Measurements from ENCODE around the gene OR2T35.

Gene OR2T35

GRCh38 chr1:248625971-248626370 is 19.1 kb downstream of the OR2T35 start:
- no peak for DNase-seq (ENCODE audit: low read depth)

DNA sequence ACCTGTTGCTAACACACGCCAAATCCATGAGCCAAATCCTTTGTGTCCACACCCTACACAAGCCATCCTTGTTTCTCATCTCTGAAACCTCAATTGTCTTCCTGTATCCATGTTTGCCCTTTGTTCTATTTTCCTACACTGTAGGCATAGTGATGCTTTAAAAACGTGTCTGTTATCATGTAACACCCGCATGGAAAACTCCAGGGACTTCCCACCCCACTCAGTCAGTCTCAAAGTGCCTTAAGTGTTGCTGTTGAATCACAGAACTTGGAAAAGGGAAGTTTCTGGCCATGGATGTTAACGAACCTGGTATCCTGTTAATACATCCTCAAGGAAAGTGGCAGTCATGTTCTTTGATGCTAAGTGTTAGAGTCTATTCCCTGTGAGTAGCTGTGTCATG is 19.9 kb downstream of the OR2T35 start:
- DNase-seq (ENCODE audit: low read depth): no peak

- DNase-seq (ENCODE audit: low read depth): peak; percentile 9
Observed at GRCh38 chr1:248622570-248623001, 22.5 kb downstream of the OR2T35 start.

- DNase-seq (ENCODE audit: low read depth): no peak
Observed at GRCh38 chr1:248621770-248622169, 23.3 kb downstream of the OR2T35 start.

DNA sequence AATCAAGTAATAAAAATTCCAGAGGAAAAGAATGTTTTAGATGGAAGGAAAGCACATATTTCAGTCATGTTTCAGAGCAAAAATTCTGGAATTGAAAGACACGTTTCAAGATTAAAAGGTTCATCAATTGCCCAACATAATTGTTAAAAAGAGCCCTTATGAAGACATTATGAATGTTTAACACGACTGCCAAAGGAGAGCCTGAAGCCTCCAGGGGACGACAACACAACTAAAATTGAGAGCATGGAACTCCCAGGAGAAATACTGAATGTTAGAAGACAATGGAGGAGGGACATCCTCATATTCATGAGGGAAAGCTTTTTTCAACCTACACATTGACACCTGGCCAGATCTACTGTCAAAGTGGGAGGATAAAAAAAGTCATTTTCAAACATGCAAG is 26.2 kb downstream of the OR2T35 start:
- DNase-seq (ENCODE audit: low read depth): peak; percentile 35

DNA sequence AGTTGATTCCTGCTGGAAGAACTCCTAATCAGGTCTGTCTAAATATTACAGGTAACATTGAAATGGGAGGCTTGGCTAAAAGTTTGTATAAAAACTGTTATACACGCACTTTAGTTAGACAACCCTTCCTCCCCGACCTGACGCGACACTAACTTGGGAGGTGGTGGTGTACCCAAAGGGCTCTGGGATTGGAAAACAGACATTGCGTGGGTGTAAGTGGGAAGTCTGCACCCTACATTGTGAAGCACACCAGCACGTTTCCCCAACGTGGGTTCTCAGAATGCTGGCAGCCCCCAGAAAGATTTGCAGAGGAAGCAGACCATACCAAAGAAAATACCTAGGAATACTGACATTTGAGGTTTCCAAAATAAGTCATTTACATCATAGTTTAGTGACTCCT is 27.0 kb downstream of the OR2T35 start:
- DNase-seq (ENCODE audit: low read depth): no peak

DNA sequence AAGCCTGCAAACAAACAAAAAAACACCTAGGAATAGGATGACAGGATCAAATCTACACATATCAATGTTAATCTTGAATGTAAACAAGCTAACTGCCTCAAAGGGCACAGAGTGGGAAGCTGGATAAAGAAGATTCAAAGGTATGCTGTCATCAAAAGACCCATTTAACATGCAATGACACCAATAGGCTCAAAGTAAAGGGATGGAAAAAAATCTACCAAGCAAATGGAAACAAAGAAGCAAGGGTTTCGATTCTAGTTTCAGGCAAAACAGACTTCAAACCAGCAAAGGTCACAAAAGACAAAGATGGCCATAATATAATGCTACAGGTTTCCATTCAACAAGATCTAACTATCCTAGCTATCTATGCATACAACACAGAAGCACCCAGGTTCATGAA is 31.3 kb downstream of the OR2T35 start:
- DNase-seq (ENCODE audit: low read depth): no peak

DNA sequence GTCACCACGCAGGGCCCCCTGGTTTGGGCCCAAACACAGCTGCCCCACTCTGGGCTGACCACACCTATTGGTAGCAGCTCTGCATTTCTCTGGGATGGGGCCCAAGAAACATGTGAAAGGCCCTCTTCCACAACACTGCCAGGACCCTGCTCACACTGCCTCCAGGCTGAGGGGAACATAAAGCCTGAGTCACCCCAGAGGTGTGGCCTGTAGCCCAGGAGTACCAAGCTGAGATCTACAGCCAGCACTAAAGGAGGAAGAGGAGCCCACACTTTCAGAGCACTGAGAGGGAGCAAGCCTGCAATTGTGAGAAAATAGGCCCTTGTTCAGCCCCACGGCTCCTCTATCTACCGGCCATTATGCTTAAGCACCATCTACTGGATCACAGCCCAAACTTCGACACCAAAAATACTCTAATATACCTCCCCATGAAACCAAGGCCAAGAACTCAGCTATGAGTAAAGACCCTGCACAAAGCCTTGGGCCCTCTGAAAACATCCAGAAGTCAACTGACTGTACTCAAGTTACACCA is 33.1 kb downstream of the OR2T35 start:
- DNase-seq (ENCODE audit: low read depth): no peak

GRCh38 chr1:248610301-248610700 is 34.8 kb downstream of the OR2T35 start:
- no peak for DNase-seq (ENCODE audit: low read depth)

- no peak for DNase-seq (ENCODE audit: low read depth)
Observed at GRCh38 chr1:248599396-248599795, 45.7 kb downstream of the OR2T35 start.

DNA sequence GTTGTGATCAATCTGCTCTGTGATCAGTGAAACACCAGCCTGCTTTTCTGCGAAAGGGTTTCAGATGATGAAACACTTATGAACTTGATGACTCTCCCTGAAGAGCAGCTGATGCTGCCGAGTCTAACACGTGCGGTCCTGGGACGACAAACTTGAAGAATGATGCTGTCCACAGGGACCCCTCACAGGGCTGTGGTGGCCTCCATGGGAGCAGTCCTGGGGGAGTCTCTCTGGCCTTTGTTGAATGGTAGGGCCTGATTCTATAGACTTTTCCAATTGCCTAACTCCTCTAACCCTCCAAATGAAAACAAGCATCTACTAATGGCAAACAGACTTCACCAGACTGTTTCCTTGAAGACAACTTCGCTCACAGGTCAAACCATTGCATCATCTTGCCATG is 47.5 kb downstream of the OR2T35 start, which contains the start of gene OR2T10:
TSS of gene OR2T10 (minus strand) at position 112 of the 400 bp plus-strand sequence. CDS start 3,932 bp downstream, outside the sequence.
- no peak for DNase-seq (ENCODE audit: low read depth)

DNA sequence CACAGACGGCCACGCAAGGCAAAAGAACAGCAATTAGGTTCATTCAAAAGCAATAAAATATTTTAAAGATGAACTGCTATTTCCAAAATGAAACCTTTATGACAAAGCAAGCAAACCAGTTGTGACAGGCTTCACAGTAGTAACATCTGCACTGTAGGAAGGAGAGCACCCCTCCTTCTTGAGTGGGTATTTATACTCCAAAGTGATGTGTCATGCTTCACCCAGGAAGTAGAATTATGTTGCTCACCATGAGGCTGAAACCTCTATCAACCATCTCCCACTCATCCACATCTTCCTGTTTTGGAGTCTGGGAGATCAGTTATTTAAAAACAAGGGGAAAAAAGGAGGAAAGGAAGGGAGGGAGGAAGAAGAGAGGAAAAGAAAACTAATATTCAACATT is 48.5 kb downstream of the OR2T35 start:
- DNase-seq (ENCODE audit: low read depth): no peak

DNA sequence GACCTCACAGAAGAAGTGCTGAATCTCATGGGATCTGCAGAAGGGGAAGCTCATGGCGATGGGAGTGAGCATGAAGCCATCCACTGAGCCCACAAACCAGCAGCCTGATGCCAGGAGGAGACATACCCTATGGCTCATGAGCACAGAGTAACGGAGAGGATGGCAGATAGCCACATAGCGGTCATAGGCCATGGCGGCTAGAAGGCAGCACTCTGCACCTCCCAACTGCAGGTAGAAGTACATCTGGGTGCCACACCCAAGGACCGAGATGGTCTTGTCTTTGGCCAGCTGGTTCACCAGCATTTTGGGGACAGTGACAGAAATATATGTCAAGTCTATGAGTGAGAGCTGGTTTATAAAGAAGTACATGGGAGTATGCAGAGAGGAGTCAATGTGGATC is 51.9 kb downstream of the OR2T35 start:
- no peak for DNase-seq (ENCODE audit: low read depth)

GRCh38 chr1:248592655-248593054 is 52.4 kb downstream of the OR2T35 start:
- no peak for DNase-seq (ENCODE audit: low read depth)

DNA sequence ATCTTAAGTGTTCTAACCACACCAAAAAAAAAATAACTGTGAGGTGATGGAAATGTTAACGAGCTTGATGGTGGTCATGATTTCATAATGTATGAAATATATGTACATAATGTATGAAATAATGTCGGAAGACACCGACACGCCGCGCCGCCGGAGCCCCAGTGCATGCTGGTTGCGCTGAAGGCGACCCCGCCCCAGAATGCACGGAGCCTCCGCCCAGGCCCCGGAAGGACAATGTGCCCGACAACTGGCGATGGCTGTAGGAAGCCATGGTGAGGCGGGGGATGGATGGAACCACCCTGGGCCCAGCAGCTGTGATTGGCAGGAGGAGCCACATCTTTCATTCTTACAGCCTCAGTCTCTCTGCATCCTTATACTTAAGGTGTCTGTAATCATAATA is 55.0 kb downstream of the OR2T35 start:
- no peak for DNase-seq (ENCODE audit: low read depth)

GRCh38 chr1:248589334-248589733 is 55.7 kb downstream of the OR2T35 start:
- DNase-seq (ENCODE audit: low read depth): no peak

All from GM04504 (cell line).